ENCODE results near the gene AFF2.

DNA sequence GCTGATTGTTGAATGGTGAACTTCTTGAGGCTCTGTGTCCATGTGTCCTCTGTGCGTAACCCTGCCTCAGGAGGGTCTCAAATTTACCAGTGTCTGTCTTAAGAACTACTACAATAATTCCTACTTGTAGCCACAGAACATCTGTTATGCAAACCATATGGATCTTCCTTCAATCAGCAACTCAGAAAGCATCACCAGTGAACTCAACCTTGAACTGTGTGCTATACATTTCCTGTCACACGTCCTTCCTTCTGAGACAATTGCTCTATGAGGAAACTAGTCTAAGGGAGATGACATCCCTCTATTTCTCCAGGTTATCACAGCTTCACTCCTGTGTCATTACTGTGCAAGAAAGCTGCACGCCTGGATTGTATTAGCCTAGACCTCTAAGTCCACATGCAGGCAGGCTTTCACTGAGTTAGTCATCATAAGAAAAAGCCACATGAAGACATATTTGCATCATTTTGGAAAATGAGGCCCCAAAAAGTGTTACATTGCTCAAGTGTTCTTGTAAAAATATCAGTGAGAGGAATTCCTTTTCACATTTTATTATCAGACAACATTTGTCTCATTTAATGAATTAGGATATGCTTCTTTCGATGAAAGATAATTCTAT, 157.8 kb downstream of the AFF2 start:
- TF ChIP-seq POLR2AphosphoS5 (IDR thresholded peaks at IDR 0.05; ENCODE audit: low read depth, low read length) (no peak), JUND (IDR thresholded peaks at IDR 0.05) (no peak), POLR2A (IDR thresholded peaks at IDR 0.05; ENCODE audit: borderline replicate concordance, extremely low read depth, insufficient read depth, insufficient read length) (no peak), EZH2phosphoT487 (IDR thresholded peaks at IDR 0.05; ENCODE audit: borderline replicate concordance) (no peak), EZH2 (IDR thresholded peaks at IDR 0.05) (no peak), SRF (IDR thresholded peaks at IDR 0.05; ENCODE audit: low read depth) (no peak), RAD21 (IDR thresholded peaks at IDR 0.05; ENCODE audit: low read depth) (no peak), ZNF274 (IDR thresholded peaks at IDR 0.05; ENCODE audit: low read depth, low read length) (no peak), CEBPB (IDR thresholded peaks at IDR 0.05; ENCODE audit: low read depth) (no peak), TCF7L2 (IDR thresholded peaks at IDR 0.05; ENCODE audit: borderline replicate concordance, extremely low read depth, insufficient read depth, insufficient read length) (no peak)
- TF ChIP-seq, protein P1, sequence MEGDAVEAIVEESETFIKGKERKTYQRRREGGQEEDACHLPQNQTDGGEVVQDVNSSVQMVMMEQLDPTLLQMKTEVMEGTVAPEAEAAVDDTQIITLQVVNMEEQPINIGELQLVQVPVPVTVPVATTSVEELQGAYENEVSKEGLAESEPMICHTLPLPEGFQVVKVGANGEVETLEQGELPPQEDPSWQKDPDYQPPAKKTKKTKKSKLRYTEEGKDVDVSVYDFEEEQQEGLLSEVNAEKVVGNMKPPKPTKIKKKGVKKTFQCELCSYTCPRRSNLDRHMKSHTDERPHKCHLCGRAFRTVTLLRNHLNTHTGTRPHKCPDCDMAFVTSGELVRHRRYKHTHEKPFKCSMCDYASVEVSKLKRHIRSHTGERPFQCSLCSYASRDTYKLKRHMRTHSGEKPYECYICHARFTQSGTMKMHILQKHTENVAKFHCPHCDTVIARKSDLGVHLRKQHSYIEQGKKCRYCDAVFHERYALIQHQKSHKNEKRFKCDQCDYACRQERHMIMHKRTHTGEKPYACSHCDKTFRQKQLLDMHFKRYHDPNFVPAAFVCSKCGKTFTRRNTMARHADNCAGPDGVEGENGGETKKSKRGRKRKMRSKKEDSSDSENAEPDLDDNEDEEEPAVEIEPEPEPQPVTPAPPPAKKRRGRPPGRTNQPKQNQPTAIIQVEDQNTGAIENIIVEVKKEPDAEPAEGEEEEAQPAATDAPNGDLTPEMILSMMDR (IDR thresholded peaks at IDR 0.05 in 2 of 3, conservative IDR thresholded peaks at IDR 0.05 in 1 of 3; ENCODE audit: borderline replicate concordance in 1 of 3, insufficient read depth in 1 of 3, low read depth in 2 of 3, low read length in 2 of 3) = no peak
- TF ChIP-seq, protein P2, sequence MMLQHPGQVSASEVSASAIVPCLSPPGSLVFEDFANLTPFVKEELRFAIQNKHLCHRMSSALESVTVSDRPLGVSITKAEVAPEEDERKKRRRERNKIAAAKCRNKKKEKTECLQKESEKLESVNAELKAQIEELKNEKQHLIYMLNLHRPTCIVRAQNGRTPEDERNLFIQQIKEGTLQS (IDR thresholded peaks at IDR 0.05) = no peak
- TF ChIP-seq, protein P3, sequence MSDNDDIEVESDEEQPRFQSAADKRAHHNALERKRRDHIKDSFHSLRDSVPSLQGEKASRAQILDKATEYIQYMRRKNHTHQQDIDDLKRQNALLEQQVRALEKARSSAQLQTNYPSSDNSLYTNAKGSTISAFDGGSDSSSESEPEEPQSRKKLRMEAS (IDR thresholded peaks at IDR 0.05) = no peak
- TF ChIP-seq, protein P4, sequence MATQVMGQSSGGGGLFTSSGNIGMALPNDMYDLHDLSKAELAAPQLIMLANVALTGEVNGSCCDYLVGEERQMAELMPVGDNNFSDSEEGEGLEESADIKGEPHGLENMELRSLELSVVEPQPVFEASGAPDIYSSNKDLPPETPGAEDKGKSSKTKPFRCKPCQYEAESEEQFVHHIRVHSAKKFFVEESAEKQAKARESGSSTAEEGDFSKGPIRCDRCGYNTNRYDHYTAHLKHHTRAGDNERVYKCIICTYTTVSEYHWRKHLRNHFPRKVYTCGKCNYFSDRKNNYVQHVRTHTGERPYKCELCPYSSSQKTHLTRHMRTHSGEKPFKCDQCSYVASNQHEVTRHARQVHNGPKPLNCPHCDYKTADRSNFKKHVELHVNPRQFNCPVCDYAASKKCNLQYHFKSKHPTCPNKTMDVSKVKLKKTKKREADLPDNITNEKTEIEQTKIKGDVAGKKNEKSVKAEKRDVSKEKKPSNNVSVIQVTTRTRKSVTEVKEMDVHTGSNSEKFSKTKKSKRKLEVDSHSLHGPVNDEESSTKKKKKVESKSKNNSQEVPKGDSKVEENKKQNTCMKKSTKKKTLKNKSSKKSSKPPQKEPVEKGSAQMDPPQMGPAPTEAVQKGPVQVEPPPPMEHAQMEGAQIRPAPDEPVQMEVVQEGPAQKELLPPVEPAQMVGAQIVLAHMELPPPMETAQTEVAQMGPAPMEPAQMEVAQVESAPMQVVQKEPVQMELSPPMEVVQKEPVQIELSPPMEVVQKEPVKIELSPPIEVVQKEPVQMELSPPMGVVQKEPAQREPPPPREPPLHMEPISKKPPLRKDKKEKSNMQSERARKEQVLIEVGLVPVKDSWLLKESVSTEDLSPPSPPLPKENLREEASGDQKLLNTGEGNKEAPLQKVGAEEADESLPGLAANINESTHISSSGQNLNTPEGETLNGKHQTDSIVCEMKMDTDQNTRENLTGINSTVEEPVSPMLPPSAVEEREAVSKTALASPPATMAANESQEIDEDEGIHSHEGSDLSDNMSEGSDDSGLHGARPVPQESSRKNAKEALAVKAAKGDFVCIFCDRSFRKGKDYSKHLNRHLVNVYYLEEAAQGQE (IDR thresholded peaks at IDR 0.05; ENCODE audit: low read depth) = no peak

Measured in HCT116 (cell line).